ENCODE measurements around the gene C1QTNF6.

DNA sequence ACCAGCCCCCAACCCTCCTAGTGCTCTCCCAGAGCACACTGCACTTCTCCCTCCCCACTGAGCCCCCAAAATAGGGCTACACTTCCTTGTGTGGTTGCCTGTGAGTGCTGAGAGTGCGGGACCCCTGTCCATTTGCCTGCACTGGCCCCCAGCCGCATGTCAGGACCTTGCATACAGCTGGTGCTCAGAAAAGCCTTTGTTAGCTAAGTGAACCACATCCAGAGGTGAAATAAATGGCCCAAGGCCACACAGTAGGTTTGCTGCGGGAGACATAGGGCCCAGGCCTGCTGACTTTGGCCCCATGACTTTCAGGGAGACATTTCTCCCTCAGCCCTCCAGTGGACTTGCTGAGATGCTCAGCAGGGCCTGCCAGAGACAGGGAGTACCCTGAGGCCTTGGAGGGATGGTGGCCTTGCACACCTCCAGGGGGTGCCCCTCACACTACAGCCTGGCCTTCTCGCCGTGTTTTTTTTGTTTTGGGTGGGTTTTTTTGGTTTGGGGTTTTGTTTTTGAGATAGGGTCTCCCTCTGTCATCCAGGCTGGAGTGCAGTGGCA, 14.0 kb upstream of the C1QTNF6 start:
- TF ChIP-seq, protein P1, sequence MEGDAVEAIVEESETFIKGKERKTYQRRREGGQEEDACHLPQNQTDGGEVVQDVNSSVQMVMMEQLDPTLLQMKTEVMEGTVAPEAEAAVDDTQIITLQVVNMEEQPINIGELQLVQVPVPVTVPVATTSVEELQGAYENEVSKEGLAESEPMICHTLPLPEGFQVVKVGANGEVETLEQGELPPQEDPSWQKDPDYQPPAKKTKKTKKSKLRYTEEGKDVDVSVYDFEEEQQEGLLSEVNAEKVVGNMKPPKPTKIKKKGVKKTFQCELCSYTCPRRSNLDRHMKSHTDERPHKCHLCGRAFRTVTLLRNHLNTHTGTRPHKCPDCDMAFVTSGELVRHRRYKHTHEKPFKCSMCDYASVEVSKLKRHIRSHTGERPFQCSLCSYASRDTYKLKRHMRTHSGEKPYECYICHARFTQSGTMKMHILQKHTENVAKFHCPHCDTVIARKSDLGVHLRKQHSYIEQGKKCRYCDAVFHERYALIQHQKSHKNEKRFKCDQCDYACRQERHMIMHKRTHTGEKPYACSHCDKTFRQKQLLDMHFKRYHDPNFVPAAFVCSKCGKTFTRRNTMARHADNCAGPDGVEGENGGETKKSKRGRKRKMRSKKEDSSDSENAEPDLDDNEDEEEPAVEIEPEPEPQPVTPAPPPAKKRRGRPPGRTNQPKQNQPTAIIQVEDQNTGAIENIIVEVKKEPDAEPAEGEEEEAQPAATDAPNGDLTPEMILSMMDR (IDR thresholded peaks at IDR 0.05 in 2 of 3, conservative IDR thresholded peaks at IDR 0.05 in 1 of 3; ENCODE audit: borderline replicate concordance in 1 of 3, insufficient read depth in 1 of 3, low read depth in 2 of 3, low read length in 2 of 3), result no peak
- TF ChIP-seq CEBPB (IDR thresholded peaks at IDR 0.05; ENCODE audit: low read depth) (no peak), EZH2phosphoT487 (IDR thresholded peaks at IDR 0.05; ENCODE audit: borderline replicate concordance) (no peak), ELF1 (IDR thresholded peaks at IDR 0.05; ENCODE audit: borderline replicate concordance, low read depth) (no peak), EZH2 (IDR thresholded peaks at IDR 0.05) (no peak)

Data from HCT116 (cell line).